H1 (cell line): ENCODE data around the gene RGS4.

Experiments used
- CHD1 ChIP-seq: IDR thresholded peaks from 2 replicates; pipeline ENCODE4 v1.6.1; 2012; ENCODE audit warnings: low read depth, low read length, improper control_type of control experiment
- CHD2 ChIP-seq: IDR thresholded peaks from 2 replicates; pipeline ENCODE4 v1.6.1; 2012; ENCODE audit warnings: low read length, improper control_type of control experiment
- CTCF ChIP-seq, 3 experiments: IDR thresholded peaks; 1 replicate in 2 of 3; 2 replicates in 1 of 3; pipeline versions ENCODE4 v1.5.1 to v1.6.1; 2011; ENCODE audit warnings: low read length in 3 of 3, mild to moderate bottlenecking in 3 of 3, inconsistent platforms in 2 of 3, low read depth in 1 of 3, moderate library complexity in 1 of 3; ENCODE audit not compliant: insufficient read depth in 1 of 3; ENCODE audit errors: control extremely low read depth in 1 of 3
- EZH2 ChIP-seq: fragments of 200-600 bp; sonication (generic); IDR thresholded peaks from 2 replicates; pipeline ENCODE4 v1.7.1; 2012; ENCODE audit warnings: low read depth, mild to moderate bottlenecking, moderate library complexity, low read length, inconsistent platforms; ENCODE audit not compliant: severe bottlenecking
- NANOG ChIP-seq: IDR thresholded peaks from 2 replicates; pipeline ENCODE4 v1.6.1; 2011; ENCODE audit warnings: low read length, low read depth, mild to moderate bottlenecking, inconsistent platforms; ENCODE audit not compliant: insufficient read depth, poor library complexity, severe bottlenecking
- POLR2A ChIP-seq, 2 experiments: IDR thresholded peaks; 1 replicate in 1 of 2; 2 replicates in 1 of 2; pipeline ENCODE4 v1.6.1; 2011; ENCODE audit warnings: low read depth in 2 of 2, low read length in 2 of 2, mild to moderate bottlenecking in 2 of 2; ENCODE audit errors: control extremely low read depth in 1 of 2
- RAD21 ChIP-seq, 2 experiments: IDR thresholded peaks in 1 of 2; conservative IDR thresholded peaks in 1 of 2; 2 replicates each; pipeline ENCODE4 v1.6.1; 2011; ENCODE audit warnings: low read depth in 2 of 2, low read length in 2 of 2, improper control_type of control experiment in 1 of 2, inconsistent platforms in 1 of 2, mild to moderate bottlenecking in 1 of 2, moderate library complexity in 1 of 2

- TF ChIP-seq CTCF (IDR thresholded peaks at IDR 0.05; ENCODE audit: control extremely low read depth in 1 of 3, insufficient read depth in 1 of 3, low read depth in 1 of 3, low read length in 3 of 3) (no peak), POLR2A (IDR thresholded peaks at IDR 0.05; ENCODE audit: control extremely low read depth in 1 of 2, low read depth in 2 of 2, low read length in 2 of 2) (no peak), RAD21 (IDR thresholded peaks at IDR 0.05 in 1 of 2, conservative IDR thresholded peaks at IDR 0.05 in 1 of 2; ENCODE audit: low read depth in 2 of 2, low read length in 2 of 2) (no peak), CHD1 (no peak), CHD2 (no peak), EZH2 (no peak), NANOG (no peak)
Measured at GRCh38 chr1:163072658-163073057, 3.5 kb downstream of the RGS4 start.
